Keratinocyte (primary cell): Measurements from ENCODE around the gene DGLUCY.

Experiments used
- EZH2 ChIP-seq: IDR thresholded peaks from one replicate; pipeline ENCODE4 v1.6.1; 2012; ENCODE audit warnings: inconsistent platforms, mild to moderate bottlenecking, low read length, moderate library complexity
- TF ChIP-seq, protein P1 (sequence below), 3 experiments: IDR thresholded peaks in 1 of 3; conservative IDR thresholded peaks in 1 of 3; optimal IDR thresholded peaks in 1 of 3; 2 replicates in 2 of 3; 3 replicates in 1 of 3; pipeline versions ENCODE3 to v1.5.1; 2011; ENCODE audit warnings: low read length in 3 of 3, mild to moderate bottlenecking in 3 of 3, moderate library complexity in 2 of 3, control low read depth in 1 of 3, inconsistent platforms in 1 of 3; ENCODE audit not compliant: insufficient read depth in 2 of 3; ENCODE audit errors: extremely low read depth in 1 of 3

- TF ChIP-seq, protein P1, sequence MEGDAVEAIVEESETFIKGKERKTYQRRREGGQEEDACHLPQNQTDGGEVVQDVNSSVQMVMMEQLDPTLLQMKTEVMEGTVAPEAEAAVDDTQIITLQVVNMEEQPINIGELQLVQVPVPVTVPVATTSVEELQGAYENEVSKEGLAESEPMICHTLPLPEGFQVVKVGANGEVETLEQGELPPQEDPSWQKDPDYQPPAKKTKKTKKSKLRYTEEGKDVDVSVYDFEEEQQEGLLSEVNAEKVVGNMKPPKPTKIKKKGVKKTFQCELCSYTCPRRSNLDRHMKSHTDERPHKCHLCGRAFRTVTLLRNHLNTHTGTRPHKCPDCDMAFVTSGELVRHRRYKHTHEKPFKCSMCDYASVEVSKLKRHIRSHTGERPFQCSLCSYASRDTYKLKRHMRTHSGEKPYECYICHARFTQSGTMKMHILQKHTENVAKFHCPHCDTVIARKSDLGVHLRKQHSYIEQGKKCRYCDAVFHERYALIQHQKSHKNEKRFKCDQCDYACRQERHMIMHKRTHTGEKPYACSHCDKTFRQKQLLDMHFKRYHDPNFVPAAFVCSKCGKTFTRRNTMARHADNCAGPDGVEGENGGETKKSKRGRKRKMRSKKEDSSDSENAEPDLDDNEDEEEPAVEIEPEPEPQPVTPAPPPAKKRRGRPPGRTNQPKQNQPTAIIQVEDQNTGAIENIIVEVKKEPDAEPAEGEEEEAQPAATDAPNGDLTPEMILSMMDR (optimal IDR thresholded peaks at IDR 0.05 in 1 of 3, IDR thresholded peaks at IDR 0.05 in 1 of 3, conservative IDR thresholded peaks at IDR 0.05 in 1 of 3; ENCODE audit: extremely low read depth in 1 of 3, insufficient read depth in 2 of 3, low read length in 3 of 3): no peak
- TF ChIP-seq EZH2: no peak
Observed at GRCh38 chr14:91215381-91215780, 101.5 kb downstream of the DGLUCY start.
